K562 (cell line): ENCODE data around the gene PAX5. TPM values are rescaled to one million over a fixed set of nuclear protein-coding genes. Genes with fewer than 3 reads are reported as not detected.
A peak's percentile ranks its signal among the peaks of the same experiment; 100 is the strongest.

ENCODE experiments used
- ATAC-seq: fragments of 200-7000 bp; cut with Tn5 transposase; 3 replicates; pipeline ENCODE4 v1.9.1; 2020; ENCODE audit warnings: moderate library complexity
- BruUV-seq: library from RNA; stranded (reverse); fragments of 400-500 nt; replicated peaks from 2 replicates; lab custom pipeline; 2021; lab: Mats Ljungman, UMichigan
- CTCF ChIA-PET: fragments of 300-600 bp; formaldehyde crosslinking; extraction: SDS; loops from one replicate; lab custom pipeline; 2021; ENCODE audit warnings: low intra/inter-chr PET ratio; lab: Yijun Ruan, JAX
- POLR2A ChIA-PET: fragments of 300-600, 350-650 bp; sonication (Branson Sonifier 250); formaldehyde crosslinking; extraction: SDS; loops from one replicate; lab custom pipeline; 2021; ENCODE audit warnings: antibody characterized with exemption, inconsistent platforms; lab: Yijun Ruan, JAX
- DNase-seq, 4 experiments: peaks; one replicate each; pipeline versions ENCODE4 v3.0.0 to v3.0.0-alpha.2; 2011 to 2018; ENCODE audit warnings: low spot score in 3 of 4, mixed read lengths in 3 of 4; ENCODE audit errors: extremely low read depth in 1 of 4
- FAIRE-seq: peaks from 2 replicates; lab custom pipeline; 2011; peaks lifted over from hg19 to GRCh38; lab: Jason Lieb, UNC
- H2AFZ ChIP-seq: 2 replicates; pipeline ENCODE4 v1.6.0; 2011; ENCODE audit warnings: low read depth, low read length, control low read depth, inconsistent platforms
- H3K27ac ChIP-seq: fragments of 200-600 bp; 3 replicates; pipeline ENCODE4 v1.8.0; 2011; ENCODE audit warnings: low read depth, mild to moderate bottlenecking, control low read depth, inconsistent platforms, low read length, moderate library complexity, mixed read lengths; ENCODE audit errors: extremely low read depth
- H3K27me3 ChIP-seq, 2 experiments: fragments of 300-600 bp in 1 of 2; 2 replicates in 1 of 2; 3 replicates in 1 of 2; pipeline versions ENCODE4 v1.6.0 to v1.8.0; 2011; ENCODE audit warnings: inconsistent platforms in 2 of 2, low read length in 2 of 2, mild to moderate bottlenecking in 1 of 2, mixed read lengths in 1 of 2, moderate library complexity in 1 of 2; ENCODE audit not compliant: control insufficient read depth in 2 of 2, insufficient read depth in 2 of 2
- H3K36me3 ChIP-seq: fragments of 300-600 bp; 3 replicates; pipeline ENCODE4 v1.8.0; 2011; ENCODE audit warnings: mild to moderate bottlenecking, low read length, inconsistent platforms; ENCODE audit not compliant: control insufficient read depth, insufficient read depth
- H3K4me1 ChIP-seq, 2 experiments: fragments of 200-600 bp in 1 of 2; replicated peaks in 1 of 2; 2 replicates in 1 of 2; 3 replicates in 1 of 2; pipeline versions ENCODE4 v1.5.1 to v1.8.0; 2011; ENCODE audit warnings: inconsistent platforms in 2 of 2, low read length in 2 of 2, mild to moderate bottlenecking in 1 of 2, mixed read lengths in 1 of 2, moderate library complexity in 1 of 2; ENCODE audit not compliant: control insufficient read depth in 2 of 2, insufficient read depth in 2 of 2
- H3K4me2 ChIP-seq: 2 replicates; pipeline ENCODE4 v1.6.1; 2011; ENCODE audit warnings: low read length, control low read depth, inconsistent platforms, mixed read lengths; ENCODE audit not compliant: insufficient read depth
- H3K4me3 ChIP-seq: fragments of 200-600 bp; sonication (generic), shearing (Covaris generic); 2 replicates; pipeline ENCODE4 v1.5.1; 2016; ENCODE audit warnings: control low read depth, inconsistent platforms
- H3K79me2 ChIP-seq: fragments of 200-600 bp; 3 replicates; pipeline ENCODE4 v1.8.0; 2011; ENCODE audit warnings: low read length, inconsistent platforms; ENCODE audit not compliant: control insufficient read depth, insufficient read depth
- H3K9ac ChIP-seq, 2 experiments: 2 replicates each; pipeline versions ENCODE4 v1.6.0 to v1.6.1; 2011; ENCODE audit warnings: low read depth in 2 of 2, low read length in 2 of 2, control low read depth in 1 of 2, inconsistent platforms in 1 of 2, mild to moderate bottlenecking in 1 of 2, mixed read lengths in 1 of 2; ENCODE audit not compliant: insufficient read depth in 1 of 2
- H3K9me1 ChIP-seq: one replicate; pipeline ENCODE4 v1.6.0; 2011; ENCODE audit warnings: inconsistent platforms, mild to moderate bottlenecking, low read length, moderate library complexity; ENCODE audit not compliant: control insufficient read depth, insufficient read depth
- H3K9me3 ChIP-seq: replicated peaks from 2 replicates; pipeline ENCODE4 v1.5.1; 2011; ENCODE audit warnings: low read depth, low read length, inconsistent platforms; ENCODE audit not compliant: control insufficient read depth, insufficient read depth
- H4K20me1 ChIP-seq: replicated peaks from 2 replicates; pipeline ENCODE4 v1.6.1; 2011; ENCODE audit warnings: low read length, inconsistent platforms, mixed read lengths; ENCODE audit not compliant: control insufficient read depth, insufficient read depth
- GABPB1 ChIP-seq: sonication (generic); formaldehyde crosslinking; IDR thresholded peaks from 2 replicates; pipeline ENCODE4 v1.8.0; 2022; ENCODE audit warnings: mild to moderate bottlenecking, missing genetic modification reagents
- HNRNPL ChIP-seq: fragments of 200-400 bp; formaldehyde crosslinking; IDR thresholded peaks from 2 replicates; pipeline ENCODE4 v1.6.1; 2017; ENCODE audit warnings: low read depth, mild to moderate bottlenecking, low read length
- TBL1XR1 ChIP-seq, 2 experiments: IDR thresholded peaks; 2 replicates each; pipeline ENCODE4 v1.6.1; 2012; ENCODE audit warnings: improper control_type of control experiment in 2 of 2, low read length in 2 of 2, mild to moderate bottlenecking in 1 of 2
- TSC22D4 ChIP-seq: fragments of 450-650 bp; IDR thresholded peaks from 2 replicates; pipeline ENCODE4 v1.6.1; 2016; ENCODE audit warnings: missing genetic modification characterization, missing biosample characterization, control low read depth
- ZNF134 ChIP-seq: fragments of 250-450 bp; sonication (Bioruptor Pico); conservative IDR thresholded peaks from 2 replicates; pipeline ENCODE4 v1.4.0; 2020
- ZNF263 ChIP-seq: sonication (generic); formaldehyde crosslinking; IDR thresholded peaks from 2 replicates; pipeline ENCODE4 v1.8.0; 2022; ENCODE audit warnings: mild to moderate bottlenecking, missing genetic modification reagents, borderline replicate concordance
- WGBS: fragments of 100-300 bp; shearing (Covaris generic); methylation state at CpG from one replicate; pipeline ENCODE4 v1.1.6; 2016; ENCODE audit warnings: low coverage, mixed read lengths; ENCODE audit not compliant: insufficient coverage; ENCODE audit errors: missing lambda C conversion rate; 5-methylcytosine and 5-hydroxymethylcytosine counted together
- in situ Hi-C: fragments of 300-500 bp; cut with MboI; formaldehyde crosslinking; loops from 4 replicates; pipeline ENCODE4 v1.15.0; 2018; ENCODE audit warnings: inconsistent platforms, mixed read lengths
- intact Hi-C: fragments of 100-400 bp; cut with micrococcal nuclease; formaldehyde crosslinking; loops from 2 replicates; pipeline ENCODE4 v1.14.2; 2022
- polyA plus RNA-seq, 8 experiments: library from polyadenylated mRNA; depleted of rRNA in 4 of 8; stranded (reverse) in 5 of 8; unstranded in 3 of 8; fragments of >200 nt; fragmentation: Nextera tagmentation in 2 of 8; fragmentation: Illumina TruSeq in 1 of 8; extraction: Ambion mirVana in 2 of 8; extraction: Trizol in 1 of 8; gene quantifications; 2 replicates each; pipeline versions ENCODE4 v1.2.1 to v1.2.3, GENCODE V29; 2011 to 2014; ENCODE audit warnings: inconsistent platforms in 1 of 8, missing spikeins in 1 of 8
- total RNA-seq, 7 experiments: library from RNA; depleted of rRNA in 6 of 7; stranded (reverse); fragments of >200 nt in 6 of 7; fragmentation: Illumina TruSeq in 2 of 7; extraction: Trizol in 2 of 7; gene quantifications; 2 replicates each; pipeline versions ENCODE4 v1.2.1 to v1.2.3, GENCODE V29; 2011 to 2021; ENCODE audit warnings: low replicate concordance in 1 of 7
- TF ChIP-seq, protein P1 (sequence below): fragments of 250-450 bp; sonication (Bioruptor Pico); IDR thresholded peaks from 2 replicates; pipeline ENCODE4 v1.8.0; 2022; ENCODE audit warnings: moderate library complexity, mild to moderate bottlenecking, inconsistent platforms
- TF ChIP-seq, protein P2 (sequence below), 3 experiments: fragments of 200-800 bp in 1 of 3; sonication (Bioruptor generic) in 1 of 3; sonication (generic) in 1 of 3; formaldehyde crosslinking in 1 of 3; IDR thresholded peaks; 2 replicates each; pipeline versions ENCODE4 v1.6.1 to v1.8.0; 2016 to 2022; ENCODE audit warnings: mild to moderate bottlenecking in 2 of 3, missing compliant biosample characterization in 2 of 3, missing genetic modification characterization in 2 of 3, missing genetic modification reagents in 1 of 3

Gene PAX5
- total and polyA plus RNA-seq, 9 of the 15 experiments (the other 6 are each of a cell fraction or from before 2014, with no cell fraction given), result 0.03 to 0.09 TPM; not detected in 7

DNA sequence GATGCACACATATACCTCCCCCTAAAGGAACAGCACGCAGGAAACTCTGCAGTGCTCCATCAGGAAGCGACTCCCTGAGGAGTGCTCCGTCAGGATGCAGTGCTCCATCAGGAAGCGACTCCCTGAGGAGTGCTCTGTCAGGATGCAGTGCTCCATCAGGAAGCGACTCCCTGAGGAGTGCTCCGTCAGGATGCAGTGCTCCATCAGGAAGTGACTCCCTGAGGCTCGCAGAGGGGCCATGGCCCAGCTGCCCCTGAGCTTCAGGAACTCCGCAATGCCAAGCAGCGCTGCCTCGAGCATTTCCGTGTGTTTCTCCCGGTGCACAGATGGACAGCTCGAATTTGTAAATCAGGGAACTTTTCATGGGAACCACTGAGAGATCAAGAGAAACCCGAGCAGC, 88.1 kb downstream of the PAX5 start:
- BruUV-seq, result no TSS peak
- no peak for DNase-seq
- POLR2A ChIA-PET, result no interaction called here
- FAIRE-seq, result no peak
- Histone ChIP-seq H4K20me1 (no peaks in the 10 kb centered on the region), H3K27ac (no peak overlapping the region), H3K4me2 (no peak overlapping the region), H3K79me2 (no peaks in the 10 kb centered on the region), H3K9me1 (no peaks in the 10 kb centered on the region), H2AFZ (no peak overlapping the region), H3K9me3 (no peaks in the 10 kb centered on the region), H3K4me1 (no peaks in the 10 kb centered on the region)
- intact Hi-C loops, result no loop called here
- WGBS, result 1% methylated on average over 14 of the region's 14 CpGs
- CTCF ChIA-PET, result no interaction called here
- TF ChIP-seq, protein P1, sequence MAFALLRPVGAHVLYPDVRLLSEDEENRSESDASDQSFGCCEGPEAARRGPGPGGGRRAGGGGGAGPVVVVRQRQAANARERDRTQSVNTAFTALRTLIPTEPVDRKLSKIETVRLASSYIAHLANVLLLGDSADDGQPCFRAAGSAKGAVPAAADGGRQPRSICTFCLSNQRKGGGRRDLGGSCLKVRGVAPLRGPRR (CRISPR knock-in tag), result no peak
- TF ChIP-seq ZNF263 (peak; percentile 76), HNRNPL (no peak), ZNF134 (no peak), TSC22D4 (tag) (no peak), GABPB1 (CRISPR knock-in tag) (no peak), TBL1XR1 (IDR thresholded peaks at IDR 0.05; ENCODE audit: low read length in 2 of 2) (no peak)
- TF ChIP-seq, all 486 proteins: peak for 1
- no peak overlapping the region for H3K4me3 ChIP-seq
- in situ Hi-C loops, result no loop called here
- H3K9ac ChIP-seq, result no peak overlapping the region
- H3K27me3 ChIP-seq, result peaks cover 3 to 18% of the 10 kb centered on the region in 2 experiments; a peak in 3 of 5 replicates
- no peak for ATAC-seq
- no peaks in the 10 kb centered on the region for H3K36me3 ChIP-seq

DNA sequence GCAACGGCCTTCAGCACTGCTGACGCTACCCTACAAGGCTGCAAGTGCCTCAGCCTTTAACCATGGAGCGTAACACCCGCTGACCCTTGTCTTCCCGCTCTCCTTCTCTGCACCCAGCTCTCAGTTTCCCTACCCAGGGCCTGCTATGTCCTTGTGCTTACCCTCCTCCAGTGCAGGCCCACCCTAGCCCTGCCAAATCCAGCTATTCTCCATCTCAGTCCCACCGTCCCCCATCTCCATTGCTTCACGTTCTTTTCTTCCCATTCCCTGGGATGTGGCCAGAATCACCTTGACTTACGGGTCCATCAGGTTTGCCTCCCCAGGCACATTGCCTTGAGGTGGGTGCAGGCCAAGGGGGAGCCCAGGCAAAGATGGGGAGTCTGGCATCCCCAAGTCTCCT, 91.2 kb downstream of the PAX5 start:
- TF ChIP-seq, protein P2, sequence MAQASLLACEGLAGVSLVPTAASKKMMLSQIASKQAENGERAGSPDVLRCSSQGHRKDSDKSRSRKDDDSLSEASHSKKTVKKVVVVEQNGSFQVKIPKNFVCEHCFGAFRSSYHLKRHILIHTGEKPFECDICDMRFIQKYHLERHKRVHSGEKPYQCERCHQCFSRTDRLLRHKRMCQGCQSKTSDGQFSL (CRISPR knock-in tag; IDR thresholded peaks at IDR 0.05), result no peak
- TF ChIP-seq, protein P2 (tag; IDR thresholded peaks at IDR 0.05), result no peak
- TF ChIP-seq, all 486 proteins: peak for 0
- in situ Hi-C loops, result no loop called here
- Histone ChIP-seq H3K9me3 (no peaks in the 10 kb centered on the region), H3K79me2 (no peaks in the 10 kb centered on the region), H3K4me1 (no peaks in the 10 kb centered on the region), H2AFZ (no peak overlapping the region), H3K9ac (no peak overlapping the region), H3K4me3 (no peak overlapping the region), H3K27ac (no peak overlapping the region), H4K20me1 (no peaks in the 10 kb centered on the region), H3K36me3 (no peaks in the 10 kb centered on the region), H3K4me2 (no peak overlapping the region), H3K27me3 (peaks cover 0 to 24% of the 10 kb centered on the region in 2 experiments; a peak in 2 of 5 replicates), H3K9me1 (no peaks in the 10 kb centered on the region)
- BruUV-seq, result no TSS peak
- intact Hi-C loops, result no loop called here
- POLR2A ChIA-PET, result no interaction called here
- no peak for FAIRE-seq
- CTCF ChIA-PET, result no interaction called here
- WGBS, result 5% methylated on average over 5 of the region's 8 CpGs
- ATAC-seq, result no peak
- no peak for DNase-seq
